SU-DHL-6 (cell line): Measurements from ENCODE around the gene GCNT1.

ENCODE experiments used
- CTCF ChIP-seq: fragments of 200-600 bp; sonication (generic); IDR thresholded peaks from one replicate; pipeline ENCODE4 v1.5.1; 2017; ENCODE audit warnings: antibody characterized with exemption, mild to moderate bottlenecking, low read length, moderate library complexity; ENCODE audit not compliant: insufficient read depth, poor library complexity, severe bottlenecking
- EZH2phosphoT487 ChIP-seq: fragments of 200-600 bp; sonication (generic), shearing (Covaris generic); conservative IDR thresholded peaks from 2 replicates; pipeline ENCODE4 v1.6.1; 2018; ENCODE audit warnings: mild to moderate bottlenecking, antibody characterized with exemption, low read length, moderate library complexity, mixed read lengths

- TF ChIP-seq CTCF (no peak), EZH2phosphoT487 (no peak)
These were observed 10.5 kb upstream of the GCNT1 start for GRCh38 chr9:76448501-76448900.
